Right hindlimb (tissue), 1 donor: ENCODE measurements around the gene CTTN.
"Not testable (repeated sequence)": the region's sequence is repeated elsewhere in the genome, so short reads cannot be mapped to it uniquely, and the experiment has no call there.

Source experiments
- DNase-seq: peaks from one replicate; pipeline ENCODE4 v3.0.0-alpha.2; 2018

The CTTN gene

DNA sequence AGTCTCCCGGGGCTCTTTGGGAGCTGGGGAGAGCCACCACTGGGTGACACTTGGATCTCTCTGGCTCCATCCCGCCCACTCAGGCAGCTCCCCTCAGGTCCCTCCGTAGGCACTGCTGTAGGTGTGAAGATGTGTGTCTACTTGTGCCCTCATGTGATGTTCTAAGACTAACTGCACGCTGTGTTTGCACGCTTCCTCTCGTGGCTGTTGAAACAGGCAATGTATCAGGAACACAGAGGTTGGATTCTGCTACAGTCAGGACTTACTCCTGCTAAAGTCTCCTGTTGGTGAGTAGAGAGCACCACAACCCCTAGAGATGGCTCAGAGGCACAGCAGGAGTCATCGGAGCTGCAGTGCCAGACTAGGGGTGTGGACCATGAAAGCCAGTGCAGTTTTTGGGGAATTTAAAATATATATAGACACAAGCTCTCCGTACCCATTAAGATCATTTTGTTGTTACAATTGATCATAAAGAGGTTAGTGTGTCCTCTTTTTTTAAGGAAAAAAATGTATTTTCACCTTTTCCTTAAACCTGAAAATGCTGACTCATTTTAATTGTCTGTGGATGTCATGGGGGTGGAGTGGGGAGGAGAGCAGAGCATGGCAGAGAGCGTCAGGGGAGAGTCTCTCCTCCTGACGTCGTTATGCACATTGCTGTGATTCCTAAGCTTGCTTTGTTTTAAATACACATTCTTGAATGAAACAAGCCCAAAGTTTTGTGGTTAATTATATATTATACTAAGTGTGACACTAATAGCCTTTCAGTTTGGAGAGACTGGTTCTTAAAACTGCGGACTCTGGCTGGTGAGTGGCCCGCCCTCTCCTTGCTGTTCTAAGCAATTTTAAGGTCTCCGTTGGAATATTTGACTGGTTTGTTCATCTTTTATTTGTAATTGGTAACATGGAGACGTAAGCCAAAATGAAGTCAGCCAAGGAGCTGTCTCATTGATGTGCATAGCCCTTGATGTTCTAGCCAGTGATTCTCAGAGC is 16.2 kb upstream of the CTTN start:
- peak; percentile 44 for DNase-seq

GRCh38 chr11:70383664-70384565 is 14.4 kb upstream of the CTTN start:
- no peak for DNase-seq

GRCh38 chr11:70384566-70385152 is 13.7 kb upstream of the CTTN start:
- no peak for DNase-seq

DNA sequence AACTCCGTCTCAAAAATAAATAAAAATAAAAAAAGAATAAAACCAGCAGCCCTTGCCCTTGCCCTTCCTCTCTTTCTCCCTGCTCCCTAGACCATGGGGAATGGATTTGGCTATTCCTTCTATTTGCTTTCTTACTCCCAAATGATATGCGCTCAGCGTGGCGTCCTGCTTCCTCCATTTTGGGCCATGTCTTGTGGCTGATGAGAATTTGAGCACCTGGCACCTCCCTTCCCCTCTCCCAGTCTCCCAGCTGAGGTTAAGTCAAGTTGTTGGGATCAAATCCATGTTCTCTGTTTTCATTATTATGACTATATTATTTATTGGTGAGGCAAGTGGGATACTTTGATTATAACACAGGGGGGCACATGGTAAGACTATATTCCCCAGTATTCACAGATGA is 10.8 kb upstream of the CTTN start:
- DNase-seq, result no peak

DNA sequence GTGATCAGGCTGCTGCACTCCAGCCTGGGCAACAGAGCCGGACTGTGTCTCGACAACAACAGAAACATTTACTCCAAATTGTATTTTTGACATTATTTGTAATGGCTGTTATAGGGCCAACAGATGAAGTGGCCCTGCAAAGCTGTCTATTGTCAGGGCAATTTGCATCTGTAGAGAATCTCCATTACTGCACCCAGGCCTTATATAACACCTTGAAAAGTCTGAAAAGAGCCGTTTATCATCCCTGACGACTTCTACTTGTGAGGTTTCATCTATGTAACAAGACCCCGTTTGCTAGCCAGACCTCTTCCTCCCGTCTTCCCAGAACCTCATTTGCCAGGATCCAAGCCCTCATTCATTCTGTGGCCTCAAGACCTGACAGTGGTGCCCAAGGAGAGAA is 9.1 kb upstream of the CTTN start:
- no peak for DNase-seq

- not testable (repeated sequence) for DNase-seq
Measured at GRCh38 chr11:70390882-70391281, 7.4 kb upstream of the CTTN start.

DNA sequence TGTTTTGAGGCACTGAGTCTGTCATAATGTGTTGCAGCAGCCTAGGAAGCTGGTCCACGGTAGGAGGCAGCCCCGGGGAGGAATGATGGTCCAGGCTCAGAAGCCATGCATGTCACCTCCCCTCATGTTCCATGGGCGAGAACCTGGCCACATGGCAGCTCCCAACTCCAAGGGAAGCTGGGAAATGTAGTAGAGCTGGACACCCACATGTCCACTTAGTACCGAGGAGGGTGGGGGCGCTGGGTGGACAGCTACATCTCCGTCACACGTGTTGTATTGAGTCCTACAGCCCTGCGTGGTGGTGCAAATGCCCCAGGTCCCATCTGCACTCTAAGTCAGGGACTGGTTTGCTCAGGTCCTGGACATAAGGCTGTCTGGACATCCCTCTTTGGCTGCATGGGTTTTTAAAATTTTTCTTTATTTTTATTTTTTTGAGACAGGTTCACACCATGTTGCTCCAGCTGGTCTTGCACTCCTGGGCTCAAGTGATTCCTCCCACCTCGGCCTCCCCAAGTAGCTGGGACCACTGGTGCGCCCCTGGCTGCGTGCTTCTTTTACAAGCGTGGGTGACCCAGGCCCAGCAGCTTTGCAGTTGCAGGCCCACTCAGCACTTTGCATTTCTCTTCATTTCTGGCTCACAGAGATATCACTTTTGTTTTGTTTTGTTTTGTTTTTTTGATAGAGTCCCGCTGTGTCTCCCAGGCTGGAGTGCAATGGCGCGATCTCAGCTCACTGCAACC is 3.9 kb upstream of the CTTN start:
- no peak for DNase-seq

- no peak for DNase-seq
Measured at GRCh38 chr11:70397336-70397982, 870 bp upstream of the CTTN start.

DNA sequence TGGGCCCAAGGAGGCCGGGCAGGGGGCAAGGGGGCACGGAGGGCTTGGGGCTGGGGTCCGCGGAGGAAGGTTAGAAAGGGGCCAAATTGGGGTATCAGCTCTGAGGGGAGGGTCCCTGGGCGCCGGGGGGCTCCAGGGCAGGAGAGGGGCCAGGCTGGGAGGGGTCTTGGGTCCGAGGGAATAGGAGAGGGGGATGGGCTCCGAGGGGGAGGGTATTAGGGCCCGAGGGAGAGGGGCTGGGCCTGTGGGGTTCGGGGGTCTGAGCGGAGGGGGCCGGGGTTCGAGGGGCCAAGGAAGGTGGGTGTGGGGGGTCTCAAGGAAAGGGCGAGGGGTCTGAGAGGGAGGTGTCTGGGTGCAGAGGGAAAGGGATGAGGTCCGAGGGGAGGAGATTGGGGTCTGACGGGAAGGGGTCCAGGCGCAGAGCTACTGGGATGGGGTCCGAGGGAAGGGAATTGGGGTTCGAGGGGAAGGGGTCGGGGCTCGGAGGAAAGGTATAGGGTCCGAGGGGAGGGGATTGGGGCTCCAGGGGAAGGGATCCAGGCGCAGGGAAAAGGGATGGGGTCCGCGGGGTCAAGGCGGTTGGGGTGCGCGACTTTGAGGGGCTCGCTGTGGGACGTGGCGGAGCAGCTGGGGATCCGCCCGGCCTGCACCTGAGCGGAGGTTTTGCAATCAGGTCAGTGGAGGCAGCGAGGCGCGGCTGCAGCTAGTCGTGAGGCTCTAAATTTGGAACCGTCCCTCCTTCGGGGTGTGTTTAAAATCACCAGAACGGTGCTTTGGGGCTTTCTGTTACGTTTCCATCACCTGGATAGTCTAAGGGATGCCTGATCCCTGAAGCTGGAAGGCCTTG is 728 bp downstream of the CTTN start:
- DNase-seq, result no peak

DNA sequence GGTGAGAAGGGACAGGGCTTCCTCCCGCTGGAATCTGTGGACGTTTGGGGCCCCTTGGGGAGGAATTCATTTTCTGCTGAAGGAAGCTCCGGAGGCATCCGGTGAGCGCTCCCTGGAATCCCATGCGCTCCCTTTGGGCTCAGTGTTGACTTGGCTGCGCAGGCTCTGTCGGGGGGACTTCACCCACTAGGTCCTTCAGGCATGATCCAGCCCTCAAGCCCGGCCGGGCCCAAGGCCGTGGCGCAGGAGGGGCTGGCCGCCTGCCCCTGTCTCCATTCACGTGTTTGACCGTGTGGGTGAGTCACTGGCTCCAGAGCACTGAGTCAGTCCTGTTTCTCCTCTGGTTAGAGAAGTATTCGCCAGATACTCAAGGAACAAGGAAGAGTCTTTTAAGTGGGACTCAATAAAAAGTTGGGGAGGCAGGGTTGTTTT is 1.4 kb downstream of the CTTN start:
- peak; percentile 59 for DNase-seq

GRCh38 chr11:70400643-70401042 is 2.3 kb downstream of the CTTN start:
- DNase-seq, result no peak

- DNase-seq, result no peak
Measured at GRCh38 chr11:70402016-70402415, 3.7 kb downstream of the CTTN start.

- DNase-seq, result no peak
Measured at GRCh38 chr11:70402685-70403084, 4.4 kb downstream of the CTTN start.

DNA sequence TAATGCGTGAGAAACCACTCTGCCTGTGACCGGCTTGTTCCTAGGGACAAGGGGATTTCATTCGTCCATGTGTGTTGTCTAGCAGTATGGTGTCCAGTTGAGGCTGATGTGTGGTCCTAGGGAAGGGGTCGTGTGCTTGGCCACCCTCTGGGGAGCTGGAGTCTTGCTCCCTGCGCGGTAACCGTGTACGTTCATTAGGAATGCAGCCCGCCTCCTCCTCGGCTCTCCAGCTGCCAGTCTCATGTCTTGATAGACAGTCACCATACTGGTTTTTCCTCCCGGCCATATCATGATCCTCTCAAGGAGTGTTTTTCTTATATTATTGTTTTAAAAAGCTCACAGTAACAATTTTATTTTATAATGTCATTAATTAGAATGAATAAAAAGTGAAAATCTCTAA is 5.9 kb downstream of the CTTN start:
- no peak for DNase-seq

- DNase-seq, result no peak
Measured at GRCh38 chr11:70405679-70406395, 7.5 kb downstream of the CTTN start.

GRCh38 chr11:70407121-70407520 is 8.8 kb downstream of the CTTN start:
- no peak for DNase-seq

DNA sequence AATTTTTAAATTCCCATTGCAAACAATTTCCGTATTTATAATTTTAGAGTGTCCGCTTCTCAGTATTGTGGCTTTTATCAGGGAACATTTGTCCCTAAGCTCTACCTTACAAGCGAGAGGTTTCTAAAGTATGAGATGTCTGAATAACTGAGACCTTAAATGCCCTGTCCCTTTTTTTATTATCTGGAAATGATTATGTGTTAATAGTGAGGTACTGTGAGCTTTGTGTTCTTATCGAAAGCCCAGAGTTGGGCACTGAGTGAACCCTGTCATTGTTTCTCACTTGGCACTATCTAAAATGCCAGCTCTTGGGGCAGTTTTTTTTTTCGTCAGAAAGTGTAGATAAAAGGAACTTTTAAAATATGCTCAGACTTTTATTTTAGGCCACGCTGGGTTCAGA is 9.5 kb downstream of the CTTN start:
- DNase-seq, result no peak

- not testable (repeated sequence) for DNase-seq
Measured at GRCh38 chr11:70408326-70408725, 10.0 kb downstream of the CTTN start.

DNA sequence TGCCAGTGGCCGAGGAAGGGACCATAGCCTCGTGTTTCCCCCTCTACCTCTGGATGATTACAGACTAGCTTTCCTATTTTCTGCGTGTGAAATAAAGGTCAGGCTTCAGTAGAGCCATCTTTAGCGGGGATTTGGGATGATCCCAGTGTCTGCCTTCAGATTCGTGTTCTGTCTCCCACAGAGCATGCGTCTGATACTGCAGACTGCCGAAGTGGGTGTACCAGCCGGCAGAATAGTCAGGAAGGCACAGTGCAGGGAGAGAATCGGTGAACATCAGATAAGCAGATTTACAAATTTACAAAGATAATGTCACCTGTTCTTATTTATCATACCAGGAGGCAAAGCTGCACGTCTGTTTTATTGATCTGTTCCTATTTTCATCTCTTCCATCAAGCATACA is 11.1 kb downstream of the CTTN start:
- DNase-seq, result no peak

GRCh38 chr11:70409871-70410270 is 11.5 kb downstream of the CTTN start:
- DNase-seq, result no peak
